T-helper 2 cell treated with Interferon-gamma antibody and Interleukin-4, amounts not matched to agents 100 ng/mL and 5 ng/mL, for 36 hours (primary cell): Measurements from ENCODE around the gene TFDP3. TPM values are rescaled to one million over a fixed set of nuclear protein-coding genes. Genes with fewer than 3 reads are reported as not detected.

Experiments
- intact Hi-C: fragments of 100-400 bp; cut with micrococcal nuclease; formaldehyde crosslinking; loops from one replicate; pipeline ENCODE4 v1.15.1; 2023
- total RNA-seq: library from RNA; stranded (reverse); gene quantifications from 2 replicates; pipeline ENCODE4 v1.2.3, GENCODE V29; 2022

Gene TFDP3
- total RNA-seq, result not detected in 2 replicates

- intact Hi-C loops, result no loop called here
Measured at GRCh38 chrX:133218329-133218728, at the start of gene TFDP3. Gene TFDP3, minus strand, starts transcription at chrX:133218354. Its CDS starts 95 bp downstream, at chrX:133218259.

- intact Hi-C loops, result no loop called here
Measured at GRCh38 chrX:133267621-133268020, 49.5 kb upstream of the TFDP3 start.

- intact Hi-C loops, result no loop called here
Measured at GRCh38 chrX:133265331-133265730, 47.2 kb upstream of the TFDP3 start.

- intact Hi-C loops, result no loop called here
Measured at GRCh38 chrX:133258481-133258880, 40.3 kb upstream of the TFDP3 start.

GRCh38 chrX:133254666-133255065 lies 36.5 kb upstream of the TFDP3 start:
- intact Hi-C loops, result no loop called here

- intact Hi-C loops, result no loop called here
Measured at GRCh38 chrX:133251204-133251603, 33.0 kb upstream of the TFDP3 start.

- intact Hi-C loops, result no loop called here
Measured at GRCh38 chrX:133250184-133251100, 32.3 kb upstream of the TFDP3 start.

GRCh38 chrX:133249266-133250058 lies 31.3 kb upstream of the TFDP3 start:
- intact Hi-C loops, result no loop called here

- intact Hi-C loops, result no loop called here
Measured at GRCh38 chrX:133248177-133248576, 30.0 kb upstream of the TFDP3 start.

- intact Hi-C loops, result no loop called here
Measured at GRCh38 chrX:133246921-133247320, 28.8 kb upstream of the TFDP3 start.

GRCh38 chrX:133235830-133236229 lies 17.7 kb upstream of the TFDP3 start:
- intact Hi-C loops, result no loop called here

GRCh38 chrX:133232331-133232730 lies 14.2 kb upstream of the TFDP3 start:
- intact Hi-C loops, result no loop called here

- intact Hi-C loops, result no loop called here
Measured at GRCh38 chrX:133229361-133229760, 11.2 kb upstream of the TFDP3 start.

GRCh38 chrX:133215747-133216146 lies 2.4 kb downstream of the TFDP3 start:
- intact Hi-C loops, result no loop called here

- intact Hi-C loops, result no loop called here
Measured at GRCh38 chrX:133215017-133215416, 3.1 kb downstream of the TFDP3 start.

GRCh38 chrX:133214301-133214700 lies 3.9 kb downstream of the TFDP3 start:
- intact Hi-C loops, result no loop called here

- intact Hi-C loops, result no loop called here
Measured at GRCh38 chrX:133213117-133213516, 5.0 kb downstream of the TFDP3 start.

- intact Hi-C loops, result no loop called here
Measured at GRCh38 chrX:133207751-133208150, 10.4 kb downstream of the TFDP3 start.

- intact Hi-C loops, result no loop called here
Measured at GRCh38 chrX:133191739-133192039, 26.5 kb downstream of the TFDP3 start.

GRCh38 chrX:133190877-133191738 lies 27.0 kb downstream of the TFDP3 start:
- intact Hi-C loops, result no loop called here

GRCh38 chrX:133189195-133189594 lies 29.0 kb downstream of the TFDP3 start:
- intact Hi-C loops, result no loop called here

GRCh38 chrX:133188631-133189030 lies 29.5 kb downstream of the TFDP3 start:
- intact Hi-C loops, result no loop called here
